ENCODE measurements around the gene PEPD. TPM values are rescaled to one million over a fixed set of nuclear protein-coding genes. Genes with fewer than 3 reads are reported as not detected.

Gene PEPD
- total RNA-seq, 1 donor = 87.9 TPM

GRCh38 chr19:33438987-33439781, 82.4 kb downstream of the PEPD start:
- no peak overlapping the region for H3K4me3 ChIP-seq (ENCODE audit: insufficient read depth, low read length)
- H3K36me3 ChIP-seq (ENCODE audit: insufficient read depth, low read length) = no peaks in the 10 kb centered on the region
- H3K79me2 ChIP-seq (ENCODE audit: insufficient read depth, low read length) = no peaks in the 10 kb centered on the region
- H2AFZ ChIP-seq (ENCODE audit: low read length) = no peak overlapping the region
- no peaks in the 10 kb centered on the region for H3K27me3 ChIP-seq (ENCODE audit: insufficient read depth, low read length)
- H4K20me1 ChIP-seq (ENCODE audit: insufficient read depth, low read length) = no peaks in the 10 kb centered on the region
- no peaks in the 10 kb centered on the region for H3K4me1 ChIP-seq (ENCODE audit: insufficient read depth, low read length)
- no peak overlapping the region for H3K4me2 ChIP-seq (ENCODE audit: insufficient read depth, low read length)
- peak; percentile 78 for DNase-seq (ENCODE audit: insufficient read length, low spot score, missing footprints)
- H3K27ac ChIP-seq (ENCODE audit: low read depth, low read length) = no peak overlapping the region
- no peaks in the 10 kb centered on the region for H3K9me3 ChIP-seq (ENCODE audit: low read depth, low read length)
- no peak for TF ChIP-seq CTCF (IDR thresholded peaks at IDR 0.05; ENCODE audit: extremely low read depth, low read depth, low read length)

- TF ChIP-seq CTCF (IDR thresholded peaks at IDR 0.05; ENCODE audit: extremely low read depth, low read depth, low read length) = peak; percentile 45
- Histone ChIP-seq H2AFZ (ENCODE audit: low read length) (no peak overlapping the region), H3K79me2 (ENCODE audit: insufficient read depth, low read length) (no peaks in the 10 kb centered on the region), H3K4me1 (ENCODE audit: insufficient read depth, low read length) (no peaks in the 10 kb centered on the region), H3K36me3 (ENCODE audit: insufficient read depth, low read length) (no peaks in the 10 kb centered on the region), H3K27ac (ENCODE audit: low read depth, low read length) (no peak overlapping the region), H3K9me3 (ENCODE audit: low read depth, low read length) (no peaks in the 10 kb centered on the region), H3K4me3 (ENCODE audit: insufficient read depth, low read length) (no peak overlapping the region), H3K4me2 (ENCODE audit: insufficient read depth, low read length) (no peak overlapping the region), H4K20me1 (ENCODE audit: insufficient read depth, low read length) (no peaks in the 10 kb centered on the region), H3K27me3 (ENCODE audit: insufficient read depth, low read length) (no peaks in the 10 kb centered on the region)
- peak; percentile 88 for DNase-seq (ENCODE audit: insufficient read length, low spot score, missing footprints)
Observed at GRCh38 chr19:33437821-33438671, 83.5 kb downstream of the PEPD start.

GRCh38 chr19:33437393-33437820, 84.2 kb downstream of the PEPD start:
- TF ChIP-seq CTCF (IDR thresholded peaks at IDR 0.05; ENCODE audit: extremely low read depth, low read depth, low read length) = no peak
- no peak overlapping the region for H2AFZ ChIP-seq (ENCODE audit: low read length)
- no peak overlapping the region for H3K4me2 ChIP-seq (ENCODE audit: insufficient read depth, low read length)
- H3K4me1 ChIP-seq (ENCODE audit: insufficient read depth, low read length) = peaks cover 3% of the 10 kb centered on the region
- H3K27me3 ChIP-seq (ENCODE audit: insufficient read depth, low read length) = no peaks in the 10 kb centered on the region
- no peaks in the 10 kb centered on the region for H4K20me1 ChIP-seq (ENCODE audit: insufficient read depth, low read length)
- H3K4me3 ChIP-seq (ENCODE audit: insufficient read depth, low read length) = no peak overlapping the region
- H3K27ac ChIP-seq (ENCODE audit: low read depth, low read length) = no peak overlapping the region
- no peaks in the 10 kb centered on the region for H3K79me2 ChIP-seq (ENCODE audit: insufficient read depth, low read length)
- no peaks in the 10 kb centered on the region for H3K36me3 ChIP-seq (ENCODE audit: insufficient read depth, low read length)
- no peaks in the 10 kb centered on the region for H3K9me3 ChIP-seq (ENCODE audit: low read depth, low read length)
- peak; percentile 68 for DNase-seq (ENCODE audit: insufficient read length, low spot score, missing footprints)

Measured in osteoblast (primary cell).